ENCODE measurements around the gene KCNMA1.
A peak's percentile ranks its signal among the peaks of the same experiment; 100 is the strongest.

The KCNMA1 gene

DNA sequence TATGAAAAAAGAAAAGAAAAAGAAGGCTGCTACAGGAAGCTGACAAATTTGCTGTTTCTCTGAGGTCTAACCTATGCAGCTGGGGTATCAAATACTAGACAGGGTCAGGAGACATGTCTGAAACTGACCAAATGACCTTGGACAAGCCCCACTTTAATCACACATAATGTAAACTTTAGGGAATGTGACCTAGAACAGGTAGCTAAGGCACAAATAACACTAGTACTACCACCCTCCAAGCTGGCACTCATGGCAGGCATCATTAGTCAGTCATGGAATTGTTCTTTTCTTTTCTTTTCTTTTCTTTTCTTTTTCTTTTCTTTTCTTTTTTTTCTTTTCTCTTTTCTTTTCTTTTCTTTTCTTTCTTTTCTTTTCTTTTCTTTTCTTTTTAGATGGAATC is 250.4 kb downstream of the KCNMA1 start:
- DNase-seq: no peak

DNA sequence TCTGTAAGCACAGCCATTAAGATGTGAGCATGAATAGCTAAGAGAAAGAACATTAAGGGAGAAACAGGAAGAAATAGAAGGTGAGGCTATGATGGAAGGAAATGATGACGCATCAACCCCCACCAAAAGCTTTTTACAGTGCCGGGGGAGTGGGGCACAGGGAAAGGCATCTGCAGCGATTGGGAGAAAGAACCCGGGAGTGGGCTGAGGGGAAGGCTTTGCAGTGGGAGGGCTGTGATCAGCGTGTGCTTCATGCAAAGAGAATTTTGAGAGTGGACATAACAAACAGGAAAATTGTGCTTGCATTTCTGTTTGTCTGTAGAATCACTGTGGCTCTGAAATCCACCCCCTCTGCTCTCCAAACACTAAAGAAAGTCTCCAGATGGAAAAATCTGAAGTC is 250.8 kb downstream of the KCNMA1 start:
- DNase-seq: peak; percentile 63

DNA sequence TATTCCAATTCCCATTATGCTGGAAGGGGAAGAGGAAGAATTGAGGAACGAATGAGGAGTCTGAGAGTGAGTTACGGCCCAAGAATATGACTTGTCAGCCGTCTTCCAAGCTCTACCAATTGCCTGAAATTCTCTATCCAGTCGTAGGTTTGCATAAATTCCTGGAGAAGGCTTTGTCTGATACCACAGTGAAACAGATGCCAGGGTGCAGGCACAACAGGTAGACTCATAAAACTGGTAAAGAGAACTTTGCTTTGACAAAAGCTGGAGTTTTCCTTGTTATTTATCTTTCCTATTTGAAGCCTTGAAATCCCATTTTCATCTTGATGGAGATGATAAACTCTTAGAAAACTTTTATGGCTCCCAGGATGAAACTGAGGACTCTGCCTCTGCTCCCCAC is 251.2 kb downstream of the KCNMA1 start:
- DNase-seq: no peak

DNA sequence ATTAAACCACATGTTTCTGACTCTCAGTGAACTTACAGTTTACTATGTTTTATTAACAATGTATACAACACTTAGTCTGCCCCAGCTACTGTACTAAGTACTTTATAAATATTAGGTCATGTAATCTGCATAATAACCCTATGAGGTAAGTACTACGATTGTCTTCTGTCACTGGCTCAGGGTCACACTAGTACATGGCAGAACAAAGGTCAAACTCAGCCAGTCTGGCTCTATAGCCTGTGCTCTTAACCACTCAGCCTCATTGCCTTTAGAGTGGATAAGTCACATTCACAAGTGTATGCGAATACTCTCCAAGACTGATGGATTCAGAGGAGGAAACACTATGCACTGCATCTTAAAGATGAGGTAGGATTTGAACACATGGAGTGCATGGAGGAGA is 252.3 kb downstream of the KCNMA1 start:
- no peak for DNase-seq

DNA sequence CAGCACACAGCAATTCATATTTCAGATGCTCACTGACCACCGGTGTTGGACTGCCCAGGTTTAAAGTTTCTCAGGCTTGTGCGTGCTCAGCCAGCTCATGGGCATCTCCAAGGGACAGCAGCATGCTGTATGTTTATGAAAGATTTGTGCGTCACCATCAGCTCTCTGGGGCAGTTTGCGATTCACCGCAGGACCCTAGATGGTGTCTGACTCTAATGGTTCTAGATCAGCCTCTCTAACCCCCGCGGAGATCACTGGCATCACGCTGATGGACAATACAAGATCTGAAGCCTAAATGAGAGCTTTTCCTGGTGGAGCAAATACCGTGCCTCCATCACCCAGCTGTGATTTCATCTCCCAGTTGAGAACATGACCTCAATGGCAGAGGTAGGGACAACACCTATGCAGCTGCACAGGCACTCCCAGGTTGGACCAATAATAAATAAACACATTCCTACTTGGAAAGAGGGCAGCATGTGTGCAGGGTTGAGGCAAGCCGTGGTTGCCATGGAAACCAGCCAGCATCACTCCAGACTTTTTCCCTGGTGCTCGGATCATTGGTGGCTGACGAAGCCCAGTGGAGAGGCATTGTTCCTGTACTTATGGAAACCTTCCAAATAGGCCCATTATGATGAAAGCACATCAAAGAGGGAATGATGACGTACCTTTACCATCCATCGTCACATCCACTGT is 253.6 kb downstream of the KCNMA1 start:
- DNase-seq: no peak

GRCh38 chr10:77381750-77382149 is 255.9 kb downstream of the KCNMA1 start:
- no peak for DNase-seq

- DNase-seq: no peak
These were observed 256.9 kb downstream of the KCNMA1 start for GRCh38 chr10:77380723-77381122.

DNA sequence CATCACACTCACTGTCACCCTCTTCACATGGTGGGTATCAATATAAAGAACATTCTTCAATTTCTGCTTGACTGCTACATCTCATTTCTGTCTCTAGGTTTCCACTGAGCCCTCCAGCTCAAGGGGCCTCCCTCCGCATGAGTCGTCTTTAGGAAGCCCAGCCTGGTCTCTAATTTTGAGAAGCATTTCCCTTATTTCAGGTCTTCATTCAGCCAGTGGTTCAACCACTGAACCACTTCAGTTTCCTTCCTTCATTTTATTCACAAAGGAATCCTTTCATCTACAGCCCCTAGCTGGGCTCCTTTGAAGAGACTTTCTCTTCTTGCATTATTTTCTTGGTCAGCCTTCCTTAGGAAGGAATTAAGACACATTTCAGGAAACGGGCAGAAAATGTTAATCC is 257.4 kb downstream of the KCNMA1 start:
- no peak for DNase-seq

DNA sequence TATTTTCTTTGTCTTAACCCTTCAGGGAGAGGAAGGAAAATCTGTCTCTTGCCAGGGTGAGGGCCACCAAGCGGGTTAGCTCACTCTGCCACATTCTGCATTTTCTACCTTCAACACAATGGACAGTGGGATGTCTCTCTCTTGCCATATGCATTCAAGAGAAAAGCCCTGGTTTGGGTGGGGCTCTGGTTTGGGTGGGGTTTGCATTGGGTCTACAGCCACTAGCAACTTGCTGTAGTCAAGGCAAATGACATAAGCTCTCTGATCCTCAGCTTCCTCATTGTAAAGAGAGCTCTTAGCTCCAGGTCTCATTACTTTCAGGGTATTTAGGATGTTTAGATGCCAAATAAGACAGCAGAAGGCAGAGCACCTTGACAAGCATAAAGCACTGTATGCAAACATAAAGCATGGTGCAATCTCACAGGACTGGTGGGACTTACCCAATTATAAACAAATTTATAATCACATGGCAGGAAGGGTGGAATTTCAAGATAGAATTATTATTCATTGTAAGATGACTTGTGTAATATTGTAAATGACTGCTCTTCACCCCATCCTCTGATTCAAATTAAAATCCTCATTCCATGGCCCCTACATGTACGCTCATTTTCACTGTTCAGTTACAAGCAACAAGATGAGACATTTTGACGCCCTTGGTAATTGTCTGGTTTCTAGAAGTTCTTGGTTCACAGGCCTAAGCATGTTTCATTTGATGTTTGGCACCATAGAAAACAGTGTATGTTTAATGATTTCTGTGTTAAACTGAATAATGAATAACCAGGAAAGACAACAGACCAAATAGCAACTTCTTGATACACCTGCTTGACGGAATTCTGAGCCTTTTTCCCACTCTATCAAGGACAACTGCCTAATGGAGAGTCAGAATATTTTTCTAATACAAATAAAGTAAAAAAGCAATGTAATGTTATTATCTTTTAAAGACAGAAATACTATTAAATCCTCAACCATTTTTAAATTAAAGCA is 258.9 kb downstream of the KCNMA1 start:
- DNase-seq: no peak

GRCh38 chr10:77377678-77378352 is 259.8 kb downstream of the KCNMA1 start:
- DNase-seq: no peak

DNA sequence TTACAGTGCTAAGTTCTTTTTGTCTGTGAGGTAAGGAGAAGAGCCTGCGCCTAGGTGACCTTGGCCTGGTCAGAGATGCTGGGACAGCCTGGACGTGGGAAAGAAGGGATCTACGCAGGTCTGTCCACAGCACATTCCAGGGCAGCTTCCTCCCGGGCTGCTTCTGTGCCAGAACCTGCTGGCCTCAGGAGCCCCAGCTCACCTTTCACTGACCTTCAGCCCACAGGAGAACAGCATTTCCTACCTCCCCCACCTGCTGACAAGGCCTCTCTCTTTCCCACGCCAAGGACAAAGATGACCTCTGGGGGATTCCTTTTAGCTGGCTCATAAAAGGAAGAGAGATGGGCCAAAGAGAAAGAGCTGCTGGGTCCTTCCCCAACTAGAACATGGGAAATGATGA is 260.6 kb downstream of the KCNMA1 start:
- no peak for DNase-seq

DNA sequence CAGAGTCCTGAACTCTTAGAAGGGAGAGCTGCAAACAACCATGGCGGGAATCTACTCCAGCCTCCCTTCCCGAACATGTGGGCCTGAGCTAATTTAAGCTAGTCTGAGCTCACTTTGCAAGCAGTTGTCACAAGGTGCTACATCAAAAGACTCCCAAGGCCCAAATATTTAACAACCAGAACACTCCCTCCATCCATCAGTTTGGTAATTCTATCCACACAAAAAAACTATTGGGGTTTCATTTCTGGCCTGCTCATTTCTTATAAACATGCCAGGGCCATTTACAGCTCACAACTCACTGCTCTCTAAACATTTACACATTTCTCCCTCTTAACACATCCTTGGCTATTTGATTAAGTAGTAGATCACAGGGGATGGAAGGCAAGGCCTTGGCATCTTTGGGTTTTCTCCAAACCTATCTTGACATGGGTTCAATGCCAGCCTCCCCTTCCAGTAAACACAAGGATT is 263.4 kb downstream of the KCNMA1 start:
- DNase-seq: no peak

DNA sequence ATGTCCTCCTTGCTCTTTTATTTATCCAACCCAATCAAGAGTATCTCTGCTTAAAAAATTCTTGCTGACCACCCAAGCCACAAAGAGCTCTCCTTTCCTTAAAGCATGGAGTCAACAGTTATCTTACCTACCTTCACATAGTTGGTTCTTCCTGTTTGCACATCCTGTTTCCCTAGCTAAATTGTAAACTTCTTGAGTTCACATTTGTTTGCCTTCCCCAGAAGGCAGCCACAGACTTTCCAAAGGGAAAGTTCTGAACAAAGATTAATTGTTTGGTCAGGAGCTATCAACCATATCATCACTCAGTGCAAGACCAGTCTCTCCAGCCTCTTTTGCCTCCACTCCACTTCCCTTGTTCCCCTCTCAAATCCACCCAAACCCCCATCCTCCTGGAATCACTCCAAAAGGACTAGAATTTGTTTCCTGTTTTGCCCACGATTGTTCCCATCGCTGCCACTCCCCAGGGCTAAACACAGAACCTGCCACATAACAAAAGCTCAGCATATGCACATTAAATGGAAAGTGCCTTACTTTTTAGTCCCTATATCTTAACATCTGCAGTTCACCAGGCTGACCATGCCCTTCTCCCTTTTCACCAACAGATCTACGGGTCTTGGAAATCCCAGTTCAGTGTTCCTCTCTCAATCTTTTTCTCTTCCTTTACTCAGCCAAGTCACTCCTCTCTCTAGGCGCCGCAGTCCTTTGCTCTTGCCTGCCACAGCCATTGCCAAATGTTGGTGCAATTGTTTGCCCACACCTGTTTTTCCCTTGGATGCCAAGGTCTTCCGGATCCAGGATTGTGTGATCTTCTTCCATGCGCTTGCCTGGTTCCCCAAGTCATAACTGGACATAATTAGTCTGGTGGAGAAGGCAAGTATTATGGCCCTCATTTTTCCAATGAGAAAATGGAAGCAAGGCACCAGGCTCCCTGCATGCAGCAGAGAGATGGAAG is 265.5 kb downstream of the KCNMA1 start:
- DNase-seq: no peak

GRCh38 chr10:77371421-77371820 is 266.2 kb downstream of the KCNMA1 start:
- DNase-seq: no peak

DNA sequence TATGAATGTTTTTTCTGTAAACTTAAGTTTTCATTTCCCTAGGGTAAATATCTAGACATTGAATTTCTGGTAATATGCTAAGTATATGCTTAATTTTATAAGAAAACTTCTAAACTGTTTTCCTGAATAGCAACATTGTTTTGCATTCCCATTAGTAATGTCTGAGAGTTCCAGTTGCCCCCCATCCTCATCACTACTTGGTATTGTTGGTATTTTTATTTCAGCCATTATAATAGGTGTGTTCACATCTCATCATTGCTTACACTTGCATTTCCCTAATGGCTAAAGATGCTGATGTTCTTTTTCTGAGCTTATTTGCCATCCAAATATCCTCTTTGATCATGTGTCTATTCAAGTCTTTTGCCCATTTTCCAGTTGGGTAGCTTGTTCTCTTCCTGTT is 269.6 kb downstream of the KCNMA1 start:
- no peak for DNase-seq

- DNase-seq: no peak
These were observed 274.4 kb downstream of the KCNMA1 start for GRCh38 chr10:77363210-77363609.

- DNase-seq: no peak
These were observed 275.8 kb downstream of the KCNMA1 start for GRCh38 chr10:77361831-77362230.

DNA sequence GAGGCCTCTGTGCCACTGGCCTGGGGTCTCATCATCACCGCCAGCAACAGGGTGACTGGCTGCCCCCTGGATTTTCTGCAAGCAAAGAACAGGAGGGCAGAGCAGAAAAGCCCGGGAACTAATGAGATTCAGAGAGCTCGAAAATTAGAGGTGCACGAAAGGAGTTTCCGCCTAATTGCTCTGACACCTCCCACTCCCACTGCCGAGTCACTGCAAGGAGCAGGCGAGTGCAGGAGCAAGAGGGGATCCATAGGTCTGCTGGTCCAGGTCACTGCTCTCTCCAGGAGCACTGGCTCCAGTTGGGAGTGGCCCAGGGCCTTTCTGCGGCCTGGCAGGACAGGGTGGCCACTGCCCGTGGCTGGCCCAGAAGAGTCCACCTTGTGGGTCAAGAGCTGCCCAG is 276.2 kb downstream of the KCNMA1 start:
- DNase-seq: no peak

DNA sequence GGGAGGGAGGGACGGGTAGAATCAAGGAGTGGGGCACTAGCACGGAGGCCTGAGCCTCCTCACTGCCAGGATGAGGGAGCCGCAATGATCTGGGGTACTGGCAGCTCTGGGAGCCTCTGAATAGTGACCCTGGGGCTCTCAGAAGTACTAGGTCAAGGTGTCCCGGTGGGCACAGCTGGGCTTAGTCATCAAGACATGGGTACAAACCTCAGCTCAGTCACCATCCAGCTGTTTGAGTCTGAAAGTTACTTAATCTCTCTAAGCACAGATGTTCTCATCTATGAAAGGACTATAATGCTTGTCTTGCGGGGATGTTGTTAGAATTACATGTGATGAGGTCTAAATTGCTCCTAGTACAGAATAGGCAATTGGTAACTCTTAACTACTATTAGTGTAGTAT is 276.8 kb downstream of the KCNMA1 start:
- no peak for DNase-seq

GRCh38 chr10:77359950-77360520 is 277.6 kb downstream of the KCNMA1 start:
- no peak for DNase-seq

DNA sequence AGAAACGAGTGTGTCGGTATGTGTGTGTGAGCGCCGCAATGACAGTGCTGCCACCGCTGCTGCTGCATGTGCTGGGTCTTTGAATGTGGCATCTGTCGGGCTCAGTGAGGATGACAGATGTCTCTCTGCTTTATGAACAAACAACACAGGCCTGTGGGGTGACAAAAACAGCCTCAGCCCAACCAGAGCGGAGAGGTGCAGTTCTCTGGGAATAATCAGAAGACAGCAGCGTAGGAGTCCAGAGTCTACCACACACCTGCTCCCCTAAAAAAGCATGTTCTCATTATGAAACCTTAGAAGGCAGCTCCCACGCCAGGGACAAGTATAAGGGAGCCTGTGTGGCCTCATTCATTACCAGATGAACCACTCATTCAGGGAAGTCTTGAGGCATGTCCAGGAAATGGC is 278.3 kb downstream of the KCNMA1 start:
- DNase-seq: no peak

GRCh38 chr10:77358656-77359055 is 279.0 kb downstream of the KCNMA1 start:
- no peak for DNase-seq

All from left hindlimb (tissue), 1 donor.